Esophagus muscularis mucosa (tissue), 4 donors: ENCODE results near the gene PLCH2. TPM values are rescaled to one million over a fixed set of nuclear protein-coding genes. Genes with fewer than 3 reads are reported as not detected.

Source experiments
- DNase-seq: peaks from one replicate; pipeline ENCODE4 v3.0.0-alpha.2; 2017; ENCODE audit errors: extremely low spot score
- H3K27ac ChIP-seq, 4 donors: fragments of 200-600 bp; sonication (generic); replicated peaks in 1 of 4; 1 replicate in 3 of 4; 2 replicates in 1 of 4; pipeline ENCODE4 v1.5.1; 2016 to 2019; ENCODE audit warnings: mild to moderate bottlenecking in 1 of 4
- H3K27me3 ChIP-seq, 4 donors: fragments of 200-600 bp; sonication (generic); one replicate each; pipeline versions ENCODE4 v1.5.1 to v1.6.0; 2016 to 2019
- H3K36me3 ChIP-seq, 4 donors: fragments of 200-600 bp; sonication (generic); one replicate each; pipeline ENCODE4 v1.5.1; 2016 to 2019
- H3K4me1 ChIP-seq, 4 donors: fragments of 200-600 bp; sonication (generic); one replicate each; pipeline ENCODE4 v1.5.1; 2016 to 2019
- H3K4me3 ChIP-seq, 4 donors: fragments of 200-600 bp; sonication (generic); 1 replicate in 2 of 4; 2 replicates in 2 of 4; pipeline ENCODE4 v1.5.1; 2016 to 2019; ENCODE audit warnings: mild to moderate bottlenecking in 4 of 4, moderate library complexity in 1 of 4
- H3K9me3 ChIP-seq, 4 donors: fragments of 200-600 bp; sonication (generic); 1 replicate in 3 of 4; 2 replicates in 1 of 4; pipeline ENCODE4 v1.5.1; 2016 to 2019
- EP300 ChIP-seq: sonication (generic); formaldehyde crosslinking; IDR thresholded peaks from one replicate; pipeline ENCODE4 v1.6.1; 2017; ENCODE audit warnings: antibody characterized with exemption
- POLR2A ChIP-seq: fragments of 450-650 bp; IDR thresholded peaks from one replicate; pipeline ENCODE4 v1.6.1; 2017; ENCODE audit warnings: antibody characterized with exemption, moderate library complexity, mild to moderate bottlenecking, low read depth
- POLR2AphosphoS5 ChIP-seq, 2 donors: sonication (generic); formaldehyde crosslinking; IDR thresholded peaks; one replicate each; pipeline ENCODE4 v1.6.1; 2017; ENCODE audit warnings: antibody characterized with exemption in 2 of 2
- WGBS: methylation state at CpG from one replicate; pipeline ENCODE4 v1.1.5; 2018; 5-methylcytosine and 5-hydroxymethylcytosine counted together
- intact Hi-C: fragments of 100-400 bp; cut with DNase I; formaldehyde crosslinking; loops from one replicate; pipeline ENCODE4 v1.15.1; 2023
- total RNA-seq, 4 donors: library from RNA; depleted of rRNA; stranded (reverse); fragments of >200 nt; gene quantifications; one replicate each; pipeline versions ENCODE4 v1.1.0 to v1.2.1, GENCODE V29; 2016
- TF ChIP-seq, protein P1 (sequence below), 3 experiments: fragments of 200-600 bp in 2 of 3; fragments of 450-650 bp in 1 of 3; sonication (generic) in 2 of 3; IDR thresholded peaks; one replicate each; pipeline ENCODE4 v1.5.1; 2017 to 2019; ENCODE audit warnings: antibody characterized with exemption in 3 of 3, mild to moderate bottlenecking in 2 of 3, moderate library complexity in 1 of 3

The PLCH2 gene
- total RNA-seq, 4 donors from 2014 or later, result 0.06 to 0.42 (median 0.26) TPM

DNA sequence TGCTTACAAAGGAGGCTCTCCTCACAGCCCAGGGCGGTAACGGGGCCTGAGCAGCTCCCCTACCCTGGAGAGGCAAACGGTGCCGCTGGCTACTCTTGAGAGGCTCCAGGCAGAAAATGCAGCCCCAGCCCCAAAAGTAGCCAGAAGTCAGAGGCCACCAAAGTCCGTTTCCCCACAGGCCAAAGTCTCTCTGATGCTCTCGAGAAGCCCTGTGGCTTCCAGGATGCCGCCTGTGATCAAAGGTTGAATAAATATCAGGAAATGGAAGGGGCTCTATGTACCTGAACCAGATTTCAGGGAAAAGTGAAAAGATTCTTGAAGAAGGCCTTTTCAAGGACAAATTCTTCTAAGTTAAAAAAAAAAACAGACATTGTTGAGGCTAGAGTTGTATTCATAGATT is 46.1 kb downstream of the PLCH2 start:
- Histone ChIP-seq H3K4me3 (no peak overlapping the region), H3K4me1 (peaks cover 27 to 41% (median 38%) of the 10 kb centered on the region in 4 donors), H3K9me3 (no peaks in the 10 kb centered on the region), H3K27ac (no peak overlapping the region), H3K27me3 (no peaks in the 10 kb centered on the region), H3K36me3 (peaks cover 44 to 45% (median 45%) of the 10 kb centered on the region in 4 donors)
- no peak for DNase-seq
- intact Hi-C loops, result no loop called here
- 88% methylated on average over 7 of the region's 7 CpGs for WGBS
- TF ChIP-seq, protein P1, sequence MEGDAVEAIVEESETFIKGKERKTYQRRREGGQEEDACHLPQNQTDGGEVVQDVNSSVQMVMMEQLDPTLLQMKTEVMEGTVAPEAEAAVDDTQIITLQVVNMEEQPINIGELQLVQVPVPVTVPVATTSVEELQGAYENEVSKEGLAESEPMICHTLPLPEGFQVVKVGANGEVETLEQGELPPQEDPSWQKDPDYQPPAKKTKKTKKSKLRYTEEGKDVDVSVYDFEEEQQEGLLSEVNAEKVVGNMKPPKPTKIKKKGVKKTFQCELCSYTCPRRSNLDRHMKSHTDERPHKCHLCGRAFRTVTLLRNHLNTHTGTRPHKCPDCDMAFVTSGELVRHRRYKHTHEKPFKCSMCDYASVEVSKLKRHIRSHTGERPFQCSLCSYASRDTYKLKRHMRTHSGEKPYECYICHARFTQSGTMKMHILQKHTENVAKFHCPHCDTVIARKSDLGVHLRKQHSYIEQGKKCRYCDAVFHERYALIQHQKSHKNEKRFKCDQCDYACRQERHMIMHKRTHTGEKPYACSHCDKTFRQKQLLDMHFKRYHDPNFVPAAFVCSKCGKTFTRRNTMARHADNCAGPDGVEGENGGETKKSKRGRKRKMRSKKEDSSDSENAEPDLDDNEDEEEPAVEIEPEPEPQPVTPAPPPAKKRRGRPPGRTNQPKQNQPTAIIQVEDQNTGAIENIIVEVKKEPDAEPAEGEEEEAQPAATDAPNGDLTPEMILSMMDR (IDR thresholded peaks at IDR 0.05), result no peak
- no peak for TF ChIP-seq POLR2A
- no peak for TF ChIP-seq POLR2AphosphoS5 (IDR thresholded peaks at IDR 0.05)
- TF ChIP-seq EP300, result no peak

DNA sequence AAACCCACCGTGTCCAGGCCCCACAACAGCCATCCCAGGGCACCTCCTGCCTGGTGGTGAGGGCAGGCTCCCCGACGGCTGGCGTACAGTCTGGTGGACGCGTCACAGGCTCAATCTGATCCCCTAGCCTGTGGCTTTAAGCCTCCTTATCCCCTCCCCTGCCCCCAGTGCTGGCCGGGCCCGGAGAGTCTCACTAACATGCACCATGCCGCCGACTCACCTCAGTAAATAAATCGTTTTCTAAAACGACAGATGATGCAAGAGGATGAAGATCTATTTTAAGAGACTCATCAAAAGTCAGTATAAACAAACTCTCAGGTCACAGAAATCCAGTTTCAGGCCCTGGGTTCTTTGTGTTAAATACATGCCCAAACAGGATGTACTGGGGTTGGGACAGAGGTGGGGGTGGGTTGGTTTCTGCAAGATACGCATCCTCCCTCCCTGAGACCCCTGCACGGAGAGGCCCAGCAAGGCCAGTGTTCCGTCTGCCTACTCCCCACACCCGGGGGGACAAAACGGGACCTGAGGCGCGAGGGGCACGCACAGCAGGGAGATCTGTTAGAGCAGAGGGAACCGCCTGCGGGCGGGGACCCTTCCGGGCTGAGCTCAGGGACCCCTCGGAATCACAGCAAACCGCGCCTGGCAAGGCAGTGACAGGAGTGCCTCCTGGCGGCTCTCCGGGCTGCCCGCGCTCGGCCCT is 47.3 kb downstream of the PLCH2 start:
- H3K27me3 ChIP-seq, result peaks cover 0 to 11% (median 5%) of the 10 kb centered on the region in 4 donors
- intact Hi-C loops, result no loop called here
- H3K9me3 ChIP-seq, result no peaks in the 10 kb centered on the region
- H3K27ac ChIP-seq, result no peak overlapping the region
- no peak overlapping the region for H3K4me3 ChIP-seq
- DNase-seq, result no peak
- peaks cover 38 to 52% (median 49%) of the 10 kb centered on the region in 4 donors for H3K4me1 ChIP-seq
- peaks cover 33 to 34% (median 34%) of the 10 kb centered on the region in 4 donors for H3K36me3 ChIP-seq
- no peak for TF ChIP-seq POLR2A
- TF ChIP-seq, protein P1 (IDR thresholded peaks at IDR 0.05), result no peak
- TF ChIP-seq POLR2AphosphoS5 (IDR thresholded peaks at IDR 0.05), result no peak
- no peak for TF ChIP-seq EP300
- WGBS, result 47% methylated on average over 20 of the region's 32 CpGs

DNA sequence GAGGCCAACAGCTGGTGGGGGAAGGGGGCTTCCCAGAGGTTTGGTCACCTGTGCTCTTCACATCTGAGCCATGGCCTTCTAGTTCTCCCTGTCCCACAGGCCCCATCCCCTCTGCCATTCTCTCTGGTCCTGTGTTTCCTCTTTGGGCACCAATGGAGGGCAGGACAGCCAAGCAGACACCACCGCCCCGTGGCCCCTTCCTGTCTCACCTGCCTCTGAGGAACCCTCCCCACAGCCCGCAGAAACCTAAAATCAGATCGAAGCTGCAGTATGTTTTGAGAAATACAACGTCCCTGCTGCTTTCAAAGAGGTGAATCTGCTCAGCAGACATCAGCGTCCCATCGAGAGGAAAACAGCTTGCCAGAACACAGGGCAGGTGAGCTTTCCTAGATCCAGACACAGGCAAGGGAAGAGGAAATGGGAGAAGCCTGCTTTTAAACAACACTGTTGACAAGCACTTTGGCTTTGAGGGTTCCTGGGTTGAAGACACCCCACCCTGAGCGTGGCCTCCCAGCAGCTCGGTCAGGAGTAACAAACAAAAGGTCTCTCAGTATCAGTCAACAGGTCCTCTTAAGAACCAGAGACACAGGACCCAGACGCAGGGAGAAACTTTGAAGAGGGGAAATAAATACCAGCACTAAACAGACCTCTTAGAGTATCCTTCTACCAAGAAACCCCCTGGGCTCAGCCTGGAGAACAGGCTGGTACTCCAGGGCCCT is 48.0 kb downstream of the PLCH2 start:
- 71% methylated on average over 7 of the region's 10 CpGs for WGBS
- no peak overlapping the region for H3K27ac ChIP-seq
- H3K36me3 ChIP-seq, result peaks cover 26 to 27% (median 27%) of the 10 kb centered on the region in 4 donors
- intact Hi-C loops, result no loop called here
- peaks cover 45 to 60% (median 56%) of the 10 kb centered on the region in 4 donors for H3K4me1 ChIP-seq
- TF ChIP-seq POLR2A, result no peak
- TF ChIP-seq POLR2AphosphoS5 (IDR thresholded peaks at IDR 0.05), result no peak
- TF ChIP-seq, protein P1 (IDR thresholded peaks at IDR 0.05), result no peak
- no peak for TF ChIP-seq EP300
- H3K4me3 ChIP-seq, result peak overlapping the region in 2 of 4 donors; percentile 91 to 94
- peaks cover 0 to 18% (median 11%) of the 10 kb centered on the region in 4 donors for H3K27me3 ChIP-seq
- DNase-seq, result no peak
- H3K9me3 ChIP-seq, result no peaks in the 10 kb centered on the region

DNA sequence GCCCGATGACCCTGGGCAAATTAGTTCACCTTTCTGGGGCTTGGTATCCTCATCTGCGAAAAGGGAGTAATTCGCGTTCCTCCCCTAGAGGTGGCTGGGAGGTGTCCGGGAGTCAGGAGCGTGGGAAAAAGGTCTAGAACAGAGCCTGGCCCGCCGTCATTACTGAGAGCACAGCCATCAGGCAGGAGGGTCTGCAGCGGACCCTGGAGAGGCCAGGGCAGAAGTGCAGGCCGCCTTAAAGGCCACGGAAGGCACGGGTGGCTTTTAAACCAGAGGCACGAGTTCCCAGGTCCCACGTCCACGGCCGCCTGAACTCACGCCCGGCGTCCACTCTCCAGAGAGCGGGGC is 49.5 kb downstream of the PLCH2 start:
- Histone ChIP-seq H3K27me3 (peaks cover 3 to 32% (median 15%) of the 10 kb centered on the region in 4 donors), H3K9me3 (no peaks in the 10 kb centered on the region), H3K36me3 (peaks cover 11 to 12% (median 12%) of the 10 kb centered on the region in 4 donors), H3K4me3 (peak overlapping the region; percentile 77 to 94 (median 88)), H3K27ac (peak overlapping the region; percentile 75 to 85 (median 80)), H3K4me1 (peaks cover 53 to 74% (median 70%) of the 10 kb centered on the region in 4 donors)
- intact Hi-C loops, result loop anchor here (5.0 kb wide), 1 partner anchor 113 kb away; the partner anchor contains the start of gene PEX10
- WGBS, result 12% methylated on average over 4 of the region's 20 CpGs
- DNase-seq, result no peak
- TF ChIP-seq EP300 (no peak), POLR2A (no peak), POLR2AphosphoS5 (IDR thresholded peaks at IDR 0.05) (no peak)
- TF ChIP-seq, protein P1 (IDR thresholded peaks at IDR 0.05), result no peak
